HG02943 (cell line): ENCODE data around the gene NAV2.
"Not testable (repeated sequence)": the region's sequence is repeated elsewhere in the genome, so short reads cannot be mapped to it uniquely, and the experiment has no call there.

ENCODE experiments used
- ATAC-seq: cut with Tn5 transposase; IDR thresholded peaks from one replicate; pipeline ENCODE4 v1.9.1; 2021; ENCODE audit warnings: mild to moderate bottlenecking, low read depth, moderate library complexity; ENCODE audit not compliant: unreplicated experiment

Gene NAV2

DNA sequence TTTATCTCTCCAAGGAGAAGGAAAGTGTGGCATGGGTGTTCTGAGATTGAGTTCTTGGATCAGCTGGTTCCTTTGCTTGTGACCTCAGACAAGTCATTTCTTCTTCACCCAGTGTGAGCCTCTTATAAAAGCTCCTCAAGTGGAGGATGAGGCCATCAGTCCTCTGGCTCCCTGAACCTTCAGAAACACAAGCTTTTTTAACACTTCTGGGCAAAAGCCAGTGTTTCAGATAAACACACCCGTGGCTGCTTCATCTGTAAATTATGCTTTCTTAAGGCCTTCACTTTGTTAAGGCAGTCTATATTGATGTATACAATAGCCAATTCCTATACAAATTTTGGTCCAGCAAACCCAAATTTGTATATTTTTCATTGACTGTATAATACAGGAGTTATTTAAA, 267.8 kb downstream of the NAV2 start:
- no peak for ATAC-seq

DNA sequence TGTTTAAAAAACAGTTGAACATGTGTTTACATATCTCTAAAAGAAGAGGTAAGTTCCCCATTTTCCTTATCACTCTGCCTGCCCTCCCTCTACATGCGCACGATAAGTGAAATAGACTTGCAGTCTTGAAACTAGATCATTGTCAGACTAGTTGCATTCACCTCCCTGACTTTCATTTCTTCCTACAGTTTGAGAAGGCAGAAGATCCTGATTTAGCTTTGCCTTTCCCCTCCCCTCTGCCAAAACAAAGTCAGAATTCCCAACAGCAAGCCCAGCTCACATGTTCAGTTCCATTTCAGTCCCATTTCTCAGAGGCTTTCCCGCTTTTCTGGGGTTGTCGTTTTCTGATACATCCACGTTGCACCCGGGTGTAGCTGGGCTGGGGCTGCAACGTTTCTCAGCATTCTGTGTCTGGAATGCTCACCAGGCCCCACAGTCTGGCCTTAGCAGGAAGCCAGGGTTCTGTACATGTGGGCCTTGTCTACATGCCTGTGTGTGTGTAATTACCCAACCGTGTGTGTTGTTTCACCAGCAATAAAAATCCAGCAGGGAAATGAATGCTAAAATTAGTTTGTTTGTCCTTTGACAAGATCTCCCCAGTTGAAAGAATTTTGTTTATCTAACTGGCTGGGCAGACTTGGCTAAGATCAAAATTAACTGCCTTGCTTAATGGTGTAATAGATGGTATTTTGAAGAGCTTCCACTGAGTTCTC, 268.5 kb downstream of the NAV2 start:
- no peak for ATAC-seq

GRCh38 chr11:19982774-19983495, 270.3 kb downstream of the NAV2 start:
- no peak for ATAC-seq

DNA sequence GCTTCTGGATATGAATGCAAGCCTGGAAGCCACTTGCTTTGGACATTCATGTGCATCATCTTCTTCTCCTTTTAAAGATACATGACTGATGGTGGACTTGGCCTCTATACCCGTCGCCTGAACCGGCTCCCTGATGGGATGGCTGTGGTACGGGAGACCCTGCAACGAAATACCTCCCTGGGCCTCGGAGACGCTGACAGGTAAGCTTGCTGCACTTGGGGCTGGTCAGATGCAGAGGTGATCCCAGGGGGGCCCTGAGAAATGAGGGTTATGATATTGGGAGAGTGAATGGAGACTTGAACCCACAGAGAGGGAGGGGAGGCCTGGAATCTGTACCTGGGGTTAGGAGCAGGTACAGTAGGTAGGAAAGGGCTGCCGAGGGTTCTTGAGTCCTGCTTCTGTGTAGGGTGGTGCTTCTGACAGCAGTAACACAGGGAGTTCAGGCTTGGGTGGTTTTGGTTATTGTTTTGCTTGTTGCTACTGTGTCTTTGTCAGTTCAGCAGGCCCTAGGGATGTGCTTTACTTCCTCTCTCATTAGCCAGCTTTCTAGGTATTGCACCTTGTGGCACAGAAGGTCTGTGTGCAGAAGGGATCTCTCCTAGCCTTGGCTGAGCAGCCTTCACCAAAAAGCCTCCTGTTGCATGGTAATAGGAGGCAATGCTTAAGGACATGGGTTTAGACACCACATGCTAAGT, 271.6 kb downstream of the NAV2 start:
- ATAC-seq = no peak

DNA sequence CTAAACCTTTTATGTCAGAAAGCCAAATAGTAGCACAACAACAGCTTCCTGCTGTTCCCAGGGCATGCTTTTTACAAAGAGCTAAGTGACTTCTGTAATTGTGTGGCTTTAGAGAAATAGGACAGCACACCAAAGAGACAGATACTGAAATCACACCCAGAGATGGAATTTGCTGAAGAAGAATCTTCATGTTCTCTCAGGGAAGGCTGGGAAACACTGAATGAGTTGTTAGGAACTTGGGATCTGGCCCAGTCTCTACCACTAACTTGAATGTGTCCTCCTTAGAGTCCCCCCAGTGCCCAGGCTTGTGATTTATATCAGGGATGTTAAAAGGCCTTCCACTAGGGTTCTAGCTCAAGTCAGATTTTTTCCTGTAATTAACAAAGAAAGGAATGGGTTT, 272.5 kb downstream of the NAV2 start:
- no peak for ATAC-seq

- ATAC-seq = no peak
Observed at GRCh38 chr11:19987331-19987801, 274.7 kb downstream of the NAV2 start.

- ATAC-seq = no peak
Observed at GRCh38 chr11:19988598-19988997, 276.0 kb downstream of the NAV2 start.

DNA sequence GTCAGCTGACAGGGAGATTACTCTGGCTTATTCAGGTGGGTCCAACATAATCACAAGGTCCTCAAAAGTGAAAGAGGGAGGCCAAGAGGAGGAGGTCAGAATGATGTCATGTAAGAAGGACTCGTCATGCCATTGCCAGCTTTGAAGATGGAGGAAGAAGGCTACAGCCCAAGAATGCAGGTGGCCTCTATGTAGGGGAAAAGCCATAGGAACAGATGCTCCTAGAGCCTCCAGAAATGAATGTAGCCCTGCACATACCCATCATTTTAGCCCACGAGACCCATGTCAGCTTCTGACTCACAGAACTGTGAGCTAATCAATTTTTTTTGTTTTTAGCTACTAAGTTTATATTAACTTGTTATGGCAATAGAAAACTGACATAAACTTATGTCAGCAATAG, 276.6 kb downstream of the NAV2 start:
- no peak for ATAC-seq

- no peak for ATAC-seq
Observed at GRCh38 chr11:19992162-19992561, 279.5 kb downstream of the NAV2 start.

DNA sequence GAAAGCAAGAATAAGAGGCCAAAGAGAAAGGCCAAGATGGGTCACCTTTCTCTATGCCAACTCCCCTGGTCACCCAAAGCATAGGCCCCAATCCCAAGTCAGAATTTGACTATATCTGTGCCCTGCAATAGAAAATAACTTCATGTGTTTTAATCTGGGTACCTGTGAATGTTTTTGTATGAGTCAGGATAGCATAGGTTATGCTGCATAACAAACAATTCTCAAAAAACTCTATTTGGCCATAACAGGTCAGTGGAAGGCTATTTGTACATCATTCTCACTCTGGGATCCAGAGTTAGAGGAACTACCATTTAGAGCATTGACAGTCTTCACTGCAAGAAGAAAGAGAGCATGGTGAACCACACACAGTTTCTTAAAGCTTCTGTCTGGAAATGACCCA, 280.4 kb downstream of the NAV2 start:
- no peak for ATAC-seq

DNA sequence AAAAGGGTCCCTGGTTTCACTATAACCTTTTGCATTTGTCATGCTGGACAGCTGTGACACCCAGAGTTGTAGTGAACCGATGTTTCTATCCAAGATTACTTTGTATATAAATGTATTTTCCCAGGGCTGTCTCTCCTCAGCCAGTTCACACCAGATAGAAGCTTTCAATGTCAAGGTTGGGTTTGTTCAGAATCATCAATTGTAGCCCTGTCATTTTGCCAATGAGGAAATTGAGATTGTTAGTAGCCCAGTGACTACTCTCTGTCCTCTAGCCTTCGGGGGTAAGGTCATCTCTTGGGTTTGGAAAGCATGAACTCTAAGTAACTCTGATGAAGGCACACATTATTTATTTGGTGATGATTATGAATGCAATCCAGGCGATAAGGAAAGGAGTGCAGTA, 282.0 kb downstream of the NAV2 start:
- ATAC-seq = no peak

DNA sequence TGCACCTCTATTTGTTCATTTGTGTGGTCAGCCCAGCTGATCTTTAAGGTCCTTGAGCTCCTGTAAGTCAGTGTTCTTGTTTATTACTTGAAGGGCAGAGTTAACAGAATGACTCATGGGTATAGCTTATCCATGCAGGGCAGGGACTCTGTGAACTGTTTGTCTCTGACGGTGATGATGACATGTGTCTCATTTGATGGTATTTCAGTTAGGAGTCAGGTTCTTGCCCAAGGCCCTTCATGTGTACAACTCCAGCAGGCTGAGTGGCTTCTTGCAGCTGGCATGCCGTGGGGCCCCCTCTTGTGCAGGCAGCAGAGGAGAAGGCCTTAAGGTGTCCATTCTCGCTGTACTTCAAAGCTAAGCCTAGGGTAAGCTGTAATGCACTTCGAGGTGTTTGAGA, 282.5 kb downstream of the NAV2 start:
- no peak for ATAC-seq

GRCh38 chr11:19996571-19996970, 283.9 kb downstream of the NAV2 start:
- ATAC-seq = no peak

- no peak for ATAC-seq
Observed at GRCh38 chr11:20000022-20000350, 287.3 kb downstream of the NAV2 start.

GRCh38 chr11:20000351-20001134, 287.9 kb downstream of the NAV2 start:
- no peak for ATAC-seq

DNA sequence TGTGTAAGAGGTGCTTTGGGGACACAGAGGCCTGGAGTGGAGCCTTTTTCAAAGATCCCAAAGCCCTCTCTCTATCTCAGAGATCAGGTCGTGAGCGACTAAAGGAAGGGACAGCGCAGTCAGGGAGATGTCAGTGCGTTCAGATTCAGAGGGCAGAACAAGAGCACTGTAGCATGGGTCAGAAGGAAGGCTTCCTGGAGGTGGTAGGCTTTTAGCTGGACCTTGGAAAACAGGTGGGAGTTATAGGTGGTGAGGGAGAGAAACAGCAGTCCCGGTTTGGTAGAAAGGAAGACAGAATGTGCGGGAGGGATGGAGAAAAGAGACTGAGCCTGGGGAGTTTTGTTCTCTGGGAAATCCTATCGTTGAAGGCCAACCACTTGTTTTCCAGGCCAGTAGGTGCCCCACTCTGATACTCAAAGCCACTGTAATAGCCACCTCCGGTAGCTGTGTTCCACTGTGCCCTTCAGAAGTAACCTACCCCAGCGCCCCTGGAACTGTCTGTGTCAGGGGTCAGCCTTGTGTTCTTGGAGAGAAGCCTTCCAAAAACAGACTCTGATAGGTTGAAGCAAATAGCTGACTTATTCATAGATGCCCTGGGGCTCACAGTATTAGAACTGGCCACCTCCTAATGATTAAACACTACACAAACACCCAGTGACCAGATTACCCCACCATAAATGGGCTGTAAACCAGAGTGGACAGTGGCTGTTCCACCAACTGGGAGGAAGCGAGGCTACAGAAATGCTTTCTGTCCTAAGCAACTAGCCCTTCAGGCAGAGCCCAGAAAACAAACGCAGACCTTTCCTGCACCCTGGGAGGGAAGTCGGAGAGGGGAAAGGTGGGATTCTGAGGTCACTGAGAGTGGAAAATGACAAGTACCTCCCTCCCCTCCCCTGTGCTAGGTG, 289.9 kb downstream of the NAV2 start:
- no peak for ATAC-seq

DNA sequence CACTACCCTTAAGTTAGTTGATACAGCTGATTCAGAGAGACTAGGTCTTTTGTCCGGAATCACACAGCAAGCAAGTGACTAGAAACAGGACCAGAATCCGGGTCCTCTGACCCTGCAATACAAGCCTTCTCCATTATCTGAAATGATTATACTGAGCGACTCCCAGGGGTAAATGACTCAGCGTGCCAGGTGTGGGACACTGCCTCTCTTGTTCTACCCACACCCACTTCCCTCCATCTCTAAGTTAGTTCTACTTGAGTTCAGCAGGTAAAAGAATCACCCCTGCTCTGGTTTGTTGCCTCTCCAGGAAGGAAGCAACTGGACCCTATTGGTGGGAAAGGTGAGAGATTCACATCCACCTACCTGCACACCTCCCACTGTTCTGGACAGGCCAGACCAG, 290.7 kb downstream of the NAV2 start:
- no peak for ATAC-seq

DNA sequence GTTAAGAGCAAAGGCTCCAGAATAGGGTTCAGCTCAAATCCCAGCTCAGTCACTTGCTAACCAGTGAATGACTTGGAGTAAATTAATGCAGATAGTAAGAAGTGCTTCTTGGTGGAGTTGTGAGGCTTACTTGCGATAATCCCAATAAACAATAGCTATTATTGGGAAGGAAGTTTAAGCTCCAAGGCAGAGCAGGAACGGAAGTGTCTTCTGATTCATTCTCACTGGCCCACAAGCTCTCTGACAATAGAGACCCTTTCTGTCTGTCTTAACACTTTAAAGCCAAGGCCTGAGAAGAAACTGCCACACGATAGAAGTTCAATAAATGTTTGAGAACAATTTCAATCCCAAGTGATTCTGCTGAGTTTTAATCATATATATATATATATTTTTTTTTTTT, 292.2 kb downstream of the NAV2 start:
- no peak for ATAC-seq

DNA sequence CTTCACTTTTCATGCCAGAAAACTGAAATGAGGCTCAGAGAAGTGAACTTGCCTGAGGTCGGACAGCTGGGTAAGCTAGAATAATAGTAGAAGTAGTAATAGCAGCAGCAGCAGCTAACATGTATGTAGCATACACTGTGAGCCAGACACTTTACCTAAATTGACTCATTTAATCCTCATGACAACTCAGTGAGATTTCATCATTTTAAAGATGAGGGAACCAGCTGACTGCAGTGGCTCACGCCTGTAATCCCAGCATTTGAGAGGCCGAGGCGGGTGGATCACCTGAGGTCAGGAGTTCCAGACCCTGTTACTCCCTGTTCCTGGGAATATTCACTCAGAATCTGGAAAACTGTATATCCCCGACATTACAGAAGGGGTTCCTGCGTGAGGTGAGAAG, 293.1 kb downstream of the NAV2 start:
- no peak for ATAC-seq

DNA sequence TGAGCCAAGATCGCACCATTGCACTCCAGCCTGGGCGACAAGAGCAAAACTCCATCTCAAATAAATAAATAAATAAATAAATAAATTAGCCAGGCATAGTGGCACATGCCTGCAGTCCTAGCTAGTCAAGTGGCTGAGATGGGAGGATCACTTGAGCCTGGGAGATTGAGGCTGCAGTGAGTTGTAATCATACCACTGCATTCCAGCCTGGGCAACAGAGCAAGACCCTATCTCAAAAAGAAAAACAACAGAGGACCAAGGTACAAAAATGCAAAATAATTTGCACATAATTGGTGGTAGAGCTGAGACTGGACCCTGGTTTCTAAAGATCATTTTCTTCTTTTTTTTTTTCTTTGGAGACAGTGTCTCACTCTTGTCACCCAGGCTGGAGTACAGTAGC, 294.0 kb downstream of the NAV2 start:
- ATAC-seq = not testable (repeated sequence)
